H9 (cell line): ENCODE data around the gene PIK3CD. TPM values are rescaled to one million over a fixed set of nuclear protein-coding genes. Genes with fewer than 3 reads are reported as not detected.

Experiments used
- DNase-seq: peaks from one replicate; pipeline ENCODE4 v3.0.0-alpha.2; 2017
- H2AFZ ChIP-seq: one replicate; pipeline ENCODE4 v1.6.1; 2013; ENCODE audit warnings: mild to moderate bottlenecking, low read length, control low read depth, moderate library complexity
- H2AK5ac ChIP-seq: 2 replicates; pipeline ENCODE4 v1.6.1; 2013; ENCODE audit warnings: low read length, control low read depth, mixed read lengths; ENCODE audit not compliant: insufficient read length
- H2BK120ac ChIP-seq: one replicate; pipeline ENCODE4 v1.6.1; 2013; ENCODE audit warnings: low read depth, mild to moderate bottlenecking, low read length, control low read depth, inconsistent platforms; ENCODE audit not compliant: poor library complexity, severe bottlenecking
- H2BK12ac ChIP-seq: 2 replicates; pipeline ENCODE4 v1.6.1; 2013; ENCODE audit warnings: low read length, control low read depth, mixed read lengths, low read depth; ENCODE audit not compliant: insufficient read length
- H2BK15ac ChIP-seq: 2 replicates; pipeline ENCODE4 v1.6.1; 2013; ENCODE audit warnings: low read depth, low read length, control low read depth
- H2BK20ac ChIP-seq: one replicate; pipeline ENCODE4 v1.6.1; 2013; ENCODE audit warnings: low read depth, mild to moderate bottlenecking, low read length, control low read depth, inconsistent platforms; ENCODE audit not compliant: poor library complexity, severe bottlenecking
- H2BK5ac ChIP-seq: 2 replicates; pipeline ENCODE4 v1.6.1; 2013; ENCODE audit warnings: low read length, control low read depth, mixed read lengths; ENCODE audit not compliant: insufficient read length
- H3K14ac ChIP-seq: 2 replicates; pipeline ENCODE4 v1.6.1; 2013; ENCODE audit warnings: low read length, control low read depth; ENCODE audit not compliant: insufficient read depth
- H3K18ac ChIP-seq: 2 replicates; pipeline ENCODE4 v1.6.1; 2013; ENCODE audit warnings: low read depth, mild to moderate bottlenecking, mixed read lengths, low read length, control low read depth; ENCODE audit not compliant: insufficient read length
- H3K23ac ChIP-seq: 2 replicates; pipeline ENCODE4 v1.6.1; 2013; ENCODE audit warnings: low read length, control low read depth, mixed read lengths, low read depth; ENCODE audit not compliant: insufficient read length
- H3K23me2 ChIP-seq: 2 replicates; pipeline ENCODE4 v1.6.1; 2013; ENCODE audit warnings: low read depth, mild to moderate bottlenecking, mixed read lengths, low read length, control low read depth; ENCODE audit not compliant: insufficient read length, poor library complexity, severe bottlenecking
- H3K27ac ChIP-seq: 2 replicates; pipeline ENCODE4 v1.5.1; 2013; ENCODE audit warnings: low read length, control low read depth, mixed read lengths, low read depth; ENCODE audit not compliant: insufficient read length
- H3K27me3 ChIP-seq: 2 replicates; pipeline ENCODE4 v1.6.1; 2013; ENCODE audit warnings: low read length, control low read depth, inconsistent platforms; ENCODE audit not compliant: insufficient read depth
- H3K4ac ChIP-seq: 2 replicates; pipeline ENCODE4 v1.6.1; 2013; ENCODE audit warnings: low read depth, mild to moderate bottlenecking, control low read depth, inconsistent platforms, low read length, moderate library complexity
- H3K4me1 ChIP-seq: 2 replicates; pipeline ENCODE4 v1.6.1; 2013; ENCODE audit warnings: low read length, control low read depth, inconsistent platforms; ENCODE audit not compliant: insufficient read depth
- H3K4me2 ChIP-seq: 2 replicates; pipeline ENCODE4 v1.6.1; 2013; ENCODE audit warnings: low read length, control low read depth, mixed read lengths; ENCODE audit not compliant: insufficient read length, insufficient read depth
- H3K56ac ChIP-seq: 2 replicates; pipeline ENCODE4 v1.6.1; 2013; ENCODE audit warnings: low read depth, mild to moderate bottlenecking, mixed read lengths, low read length, control low read depth; ENCODE audit not compliant: insufficient read length
- H3K79me1 ChIP-seq: 2 replicates; pipeline ENCODE4 v1.6.1; 2013; ENCODE audit warnings: low read depth, mild to moderate bottlenecking, moderate library complexity, low read length, control low read depth, inconsistent platforms; ENCODE audit not compliant: insufficient read depth, poor library complexity, severe bottlenecking
- H3K79me2 ChIP-seq: 2 replicates; pipeline ENCODE4 v1.6.1; 2013; ENCODE audit warnings: low read length, control low read depth, inconsistent platforms; ENCODE audit not compliant: insufficient read depth
- H3K9ac ChIP-seq: 2 replicates; pipeline ENCODE4 v1.6.1; 2013; ENCODE audit warnings: low read length, control low read depth, mixed read lengths; ENCODE audit not compliant: insufficient read length; ENCODE audit errors: extremely low read depth
- H3K9me3 ChIP-seq: one replicate; pipeline ENCODE4 v1.6.1; 2013; ENCODE audit warnings: low read depth, low read length, inconsistent platforms; ENCODE audit not compliant: control insufficient read depth
- H3T11ph ChIP-seq: one replicate; pipeline ENCODE4 v1.6.1; 2013; ENCODE audit warnings: mild to moderate bottlenecking, low read length, control low read depth, inconsistent platforms
- H4K20me1 ChIP-seq: one replicate; pipeline ENCODE4 v1.6.1; 2013; ENCODE audit not compliant: control insufficient read depth, insufficient read length, insufficient read depth
- H4K5ac ChIP-seq: 2 replicates; pipeline ENCODE4 v1.6.1; 2013; ENCODE audit warnings: low read depth, mild to moderate bottlenecking, mixed read lengths, low read length, control low read depth; ENCODE audit not compliant: insufficient read length
- H4K8ac ChIP-seq: replicated peaks from 2 replicates; pipeline ENCODE4 v1.6.1; 2013; ENCODE audit warnings: low read length, control low read depth, mixed read lengths, low read depth; ENCODE audit not compliant: insufficient read length
- H4K91ac ChIP-seq: 2 replicates; pipeline ENCODE4 v1.6.1; 2013; ENCODE audit warnings: low read depth, mild to moderate bottlenecking, moderate library complexity, mixed read lengths, low read length, control low read depth; ENCODE audit not compliant: insufficient read length
- H3K27ac Mint-ChIP-seq, 3 experiments: 2 replicates in 2 of 3; 3 replicates in 1 of 3; pipeline ENCODE4 v1.8.0; 2020 to 2021; ENCODE audit warnings: mixed read lengths in 3 of 3, mild to moderate bottlenecking in 1 of 3, moderate library complexity in 1 of 3
- H3K27me3 Mint-ChIP-seq: 2 replicates; pipeline ENCODE4 v1.8.0; 2021; ENCODE audit warnings: low read depth, mild to moderate bottlenecking, moderate library complexity, mixed read lengths
- H3K36me3 Mint-ChIP-seq, 3 experiments: 2 replicates in 2 of 3; 3 replicates in 1 of 3; pipeline ENCODE4 v1.8.0; 2020 to 2021; ENCODE audit warnings: low read depth in 3 of 3, mixed read lengths in 3 of 3; ENCODE audit not compliant: insufficient read depth in 1 of 3
- H3K4me1 Mint-ChIP-seq, 2 experiments: 2 replicates each; pipeline ENCODE4 v1.8.0; 2020; ENCODE audit warnings: mixed read lengths in 2 of 2
- H3K4me3 Mint-ChIP-seq, 2 experiments: 2 replicates in 1 of 2; 3 replicates in 1 of 2; pipeline ENCODE4 v1.8.0; 2020 to 2021; ENCODE audit warnings: mild to moderate bottlenecking in 2 of 2, mixed read lengths in 2 of 2, moderate library complexity in 1 of 2
- H3K9me3 Mint-ChIP-seq, 2 experiments: 2 replicates in 1 of 2; 3 replicates in 1 of 2; pipeline ENCODE4 v1.8.0; 2020; ENCODE audit warnings: mild to moderate bottlenecking in 2 of 2, mixed read lengths in 2 of 2, moderate library complexity in 1 of 2
- CTCF ChIP-seq: fragments of 200-600 bp; sonication (generic); conservative IDR thresholded peaks from 3 replicates; pipeline ENCODE4 v1.8.0; 2021; ENCODE audit warnings: antibody characterized with exemption, mild to moderate bottlenecking
- WGBS: extraction: QIAGEN DNeasy Blood & Tissue Kit; methylation state at CpG from one replicate; pipeline ENCODE4 v1.1.7; 2013; ENCODE audit warnings: missing lambda C conversion rate, low lambda C conversion rate, mixed read lengths; ENCODE audit not compliant: insufficient read length; ENCODE audit errors: extremely low coverage; 5-methylcytosine and 5-hydroxymethylcytosine counted together
- total RNA-seq: library from RNA; stranded (reverse); gene quantifications from 2 replicates; pipeline ENCODE4 v1.2.1, GENCODE V29; 2021

PIK3CD gene
- total RNA-seq, 1 experiment from 2014 or later = 10.0 TPM

DNA sequence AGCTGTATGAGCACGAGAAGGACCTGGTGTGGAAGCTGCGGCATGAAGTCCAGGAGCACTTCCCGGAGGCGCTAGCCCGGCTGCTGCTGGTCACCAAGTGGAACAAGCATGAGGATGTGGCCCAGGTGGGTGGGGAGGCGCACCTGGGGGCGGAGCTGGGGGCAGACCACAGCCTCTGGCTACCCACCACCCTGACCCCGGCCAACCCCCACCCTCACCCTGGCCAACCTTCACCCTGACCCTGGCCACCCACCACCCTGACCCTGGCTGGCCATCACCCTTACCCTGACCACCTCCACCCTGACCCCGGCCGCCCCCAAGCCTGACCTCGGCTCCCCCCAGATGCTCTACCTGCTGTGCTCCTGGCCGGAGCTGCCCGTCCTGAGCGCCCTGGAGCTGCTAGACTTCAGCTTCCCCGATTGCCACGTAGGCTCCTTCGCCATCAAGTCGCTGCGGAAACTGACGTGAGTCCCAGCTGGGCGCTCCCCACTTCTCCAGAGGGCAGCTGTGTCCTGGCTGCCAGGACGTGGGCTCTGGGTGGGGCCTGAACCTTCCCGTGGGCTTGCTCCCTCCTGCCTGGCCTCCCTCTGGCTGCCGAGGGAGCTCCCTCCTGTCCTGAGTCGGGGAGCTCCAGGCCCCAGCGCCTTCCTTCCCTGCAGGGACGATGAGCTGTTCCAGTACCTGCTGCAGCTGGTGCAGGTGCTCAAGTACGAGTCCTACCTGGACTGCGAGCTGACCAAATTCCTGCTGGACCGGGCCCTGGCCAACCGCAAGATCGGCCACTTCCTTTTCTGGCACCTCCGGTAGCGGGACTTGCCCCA, 69.5 kb downstream of the PIK3CD start:
- Histone ChIP-seq H2BK15ac (no peak overlapping the region), H2BK20ac (no peak overlapping the region), H3K9ac (no peak overlapping the region), H2BK5ac (no peak overlapping the region), H3K4me2 (no peak overlapping the region), H3K79me2 (no peaks in the 10 kb centered on the region), H3K14ac (no peak overlapping the region), H3K18ac (no peak overlapping the region), H3K23me2 (peaks cover 3% of the 10 kb centered on the region), H4K20me1 (no peaks in the 10 kb centered on the region), H3K4me1 (peaks cover 3% of the 10 kb centered on the region; the same call in 1 of the 2 replicates), H4K5ac (no peak overlapping the region), H4K8ac (no peak overlapping the region), H2BK120ac (no peak overlapping the region), H3T11ph (no peak overlapping the region), H3K79me1 (no peaks in the 10 kb centered on the region), H3K4ac (no peak overlapping the region), H2AFZ (no peak overlapping the region), H3K27me3 (no peaks in the 10 kb centered on the region), H4K91ac (no peak overlapping the region), H3K23ac (no peak overlapping the region), H2BK12ac (no peak overlapping the region), H2AK5ac (no peak overlapping the region), H3K9me3 (no peaks in the 10 kb centered on the region), H3K27ac (no peak overlapping the region), H3K56ac (no peak overlapping the region)
- Mint-ChIP-seq H3K36me3 (peaks cover 18 to 35% (median 26%) of the 10 kb centered on the region in 3 experiments), H3K27ac (peak overlapping the region in 1 of 3 experiments; percentile 64; a peak in 1 of 7 replicates), H3K4me1 (peaks cover 13 to 26% of the 10 kb centered on the region in 2 experiments), H3K9me3 (peaks cover 6% of the 10 kb centered on the region in 2 experiments; a peak in 4 of 5 replicates), H3K4me3 (no peak overlapping the region), H3K27me3 (no peaks in the 10 kb centered on the region; the same call in 1 of the 2 replicates)
- no peak for TF ChIP-seq CTCF
- WGBS = no CpG with 5 or more reads among the region's 34 CpGs
- DNase-seq = no peak
